ENCODE measurements around the gene DAB2IP.

The DAB2IP gene

DNA sequence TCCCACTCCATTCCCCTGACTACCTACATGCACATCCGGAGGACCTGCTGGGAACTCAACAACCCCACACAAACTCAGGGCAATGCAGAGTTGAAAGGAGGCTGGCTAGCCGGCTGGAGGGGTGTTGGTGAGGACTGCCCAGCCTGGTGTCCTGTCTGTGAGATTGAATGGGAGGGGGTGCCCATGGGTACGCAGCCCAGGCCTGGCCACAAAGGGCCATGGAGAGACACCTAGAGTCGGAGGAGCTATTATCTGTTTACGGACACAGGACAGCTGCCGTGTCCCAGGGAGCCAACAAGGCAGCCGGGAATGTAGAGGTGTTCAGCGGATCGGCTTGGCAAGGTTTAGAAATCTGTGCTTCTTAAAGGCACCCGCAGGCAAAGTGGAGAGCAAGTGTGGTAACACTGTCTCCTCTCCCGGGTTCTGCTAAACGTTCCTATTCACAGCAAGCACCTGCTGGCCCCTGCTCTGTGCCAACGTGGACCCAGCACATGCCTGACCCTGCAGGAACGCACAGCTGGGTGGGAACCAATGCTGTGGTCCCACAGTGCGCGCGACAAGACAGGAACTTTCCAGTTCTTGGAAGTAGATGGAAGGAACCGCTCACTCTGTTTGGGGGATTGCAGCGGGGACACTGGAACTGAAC lies 166.7 kb downstream of the DAB2IP start:
- DNase-seq (ENCODE audit: low spot score) = no peak

- no peak for DNase-seq (ENCODE audit: low spot score)
These were observed 167.5 kb downstream of the DAB2IP start for GRCh38 chr9:121818841-121819427.

GRCh38 chr9:121819428-121820231 lies 168.2 kb downstream of the DAB2IP start:
- DNase-seq (ENCODE audit: low spot score) = peak; percentile 24

- no peak for DNase-seq (ENCODE audit: low spot score)
These were observed 169.0 kb downstream of the DAB2IP start for GRCh38 chr9:121820286-121821005.

- DNase-seq (ENCODE audit: low spot score) = no peak
These were observed 169.9 kb downstream of the DAB2IP start for GRCh38 chr9:121821326-121821725.

- DNase-seq (ENCODE audit: low spot score) = no peak
These were observed 171.0 kb downstream of the DAB2IP start for GRCh38 chr9:121822093-121823085.

- DNase-seq (ENCODE audit: low spot score) = no peak
These were observed 172.2 kb downstream of the DAB2IP start for GRCh38 chr9:121823451-121824169.

- peak; percentile 55 for DNase-seq (ENCODE audit: low spot score)
These were observed 173.2 kb downstream of the DAB2IP start for GRCh38 chr9:121824651-121825030.

DNA sequence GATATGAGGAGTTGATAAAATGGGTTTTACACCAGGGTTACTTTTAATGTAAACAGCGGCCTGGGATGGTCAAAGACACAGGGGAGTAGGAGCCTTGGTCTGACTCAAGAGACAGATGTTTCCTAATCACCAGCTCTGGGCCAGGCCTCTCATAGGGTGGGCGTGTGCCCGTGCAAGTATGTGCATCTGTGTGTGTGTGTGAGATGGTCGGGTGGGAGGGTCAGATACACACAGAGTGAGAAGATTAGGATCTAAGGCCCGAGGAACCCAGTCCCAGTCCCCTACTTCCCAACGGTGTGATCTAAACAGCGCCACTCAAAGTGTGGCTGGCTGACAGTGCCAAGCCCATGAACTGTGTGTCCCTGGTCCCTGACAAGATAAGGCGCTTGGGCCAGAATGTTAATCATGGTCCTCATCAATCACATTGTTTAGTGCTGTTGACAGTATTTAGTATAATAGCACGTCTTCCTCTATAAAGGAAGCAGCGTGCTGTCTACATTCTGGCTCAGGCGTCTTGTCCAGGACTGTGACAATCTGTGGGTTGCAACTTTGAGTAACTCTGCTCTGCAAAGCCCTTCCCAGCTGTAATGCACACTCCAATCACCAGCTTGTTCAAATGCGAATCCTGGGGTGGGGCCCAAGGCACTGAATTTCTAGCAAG lies 173.7 kb downstream of the DAB2IP start:
- DNase-seq (ENCODE audit: low spot score) = peak; percentile 63

- no peak for DNase-seq (ENCODE audit: low spot score)
These were observed 175.3 kb downstream of the DAB2IP start for GRCh38 chr9:121826711-121827110.

GRCh38 chr9:121827251-121827967 lies 176.0 kb downstream of the DAB2IP start:
- no peak for DNase-seq (ENCODE audit: low spot score)

DNA sequence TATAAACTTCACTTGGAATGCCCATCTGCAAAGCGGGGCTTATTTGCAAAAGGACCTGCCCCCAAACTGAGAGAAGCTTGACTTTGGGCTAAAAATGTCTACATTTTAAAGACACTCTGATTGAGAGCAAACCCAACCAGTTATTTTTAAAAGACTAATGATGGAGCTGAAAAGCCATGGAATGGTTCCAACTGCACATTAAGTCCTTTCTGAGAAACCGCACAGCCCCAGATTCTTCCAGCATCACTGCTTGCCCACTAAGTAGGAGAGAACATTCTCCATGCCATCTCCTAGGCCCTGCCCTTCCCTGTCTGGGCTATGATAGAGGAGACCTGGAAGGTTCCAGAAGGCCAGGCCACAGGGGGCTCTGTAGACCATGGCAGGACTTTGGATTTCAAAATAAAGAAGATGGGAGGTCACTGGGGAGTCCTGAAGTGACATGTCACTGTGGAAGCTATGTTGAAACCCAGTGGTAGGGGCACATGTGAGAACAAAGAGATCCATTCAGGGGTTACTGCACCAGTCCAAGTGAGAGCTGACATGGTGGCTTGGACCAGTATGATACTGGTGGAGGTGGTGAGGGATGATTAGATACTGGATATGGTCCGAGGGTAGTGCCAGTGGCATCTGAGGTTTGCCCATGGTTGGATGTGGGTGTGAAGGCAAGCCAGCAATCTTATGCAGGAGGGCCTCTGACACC lies 179.2 kb downstream of the DAB2IP start:
- no peak for DNase-seq (ENCODE audit: low spot score)

- no peak for DNase-seq (ENCODE audit: low spot score)
These were observed 180.4 kb downstream of the DAB2IP start for GRCh38 chr9:121831869-121832268.

DNA sequence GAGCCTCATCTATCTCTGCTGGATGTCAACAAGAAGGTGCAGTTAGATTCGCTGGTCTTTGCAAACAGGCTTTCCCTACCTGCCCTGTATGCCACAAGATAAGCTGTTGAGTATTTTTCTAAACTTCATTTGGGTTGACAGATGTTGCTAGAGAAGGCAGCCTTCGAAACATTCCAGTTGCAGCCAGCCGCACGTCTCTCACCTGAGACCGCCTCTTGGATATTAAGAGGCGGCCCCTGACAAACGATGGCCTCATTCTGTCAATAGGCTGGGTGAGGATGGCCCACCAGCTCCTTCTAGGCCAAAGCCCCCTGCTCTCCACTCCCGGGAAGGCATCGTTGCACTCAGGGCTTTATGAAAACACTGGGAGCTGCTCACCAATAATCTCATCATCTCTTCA lies 181.6 kb downstream of the DAB2IP start:
- DNase-seq (ENCODE audit: low spot score) = no peak
